Heart right ventricle (tissue), 16 donors: ENCODE measurements around the gene PPP1R3F. TPM values are rescaled to one million over a fixed set of nuclear protein-coding genes. Genes with fewer than 3 reads are reported as not detected.

Experiments
- ATAC-seq, 8 donors: fragments of 200-7000 bp; cut with Tn5 transposase; one replicate each; pipeline ENCODE4 v1.9.1; 2020; ENCODE audit warnings: mild to moderate bottlenecking in 8 of 8, moderate library complexity in 8 of 8, moderate number of reproducible peaks in 1 of 8
- DNase-seq, 2 donors: peaks; one replicate each; pipeline ENCODE4 v3.0.0-alpha.2; 2020
- H3K27ac ChIP-seq, 10 donors: fragments of 200-600 bp; sonication (generic) in 2 of 10; one replicate each; pipeline versions ENCODE4 v1.5.0 to v1.8.0; 2020 to 2022; ENCODE audit warnings: mild to moderate bottlenecking in 3 of 10
- H3K27me3 ChIP-seq, 7 donors: fragments of 200-600 bp; one replicate each; pipeline ENCODE4 v1.8.0; 2021 to 2022; ENCODE audit warnings: mild to moderate bottlenecking in 2 of 7
- H3K36me3 ChIP-seq, 9 donors: fragments of 200-600 bp; sonication (generic) in 1 of 9; one replicate each; pipeline versions ENCODE4 v1.5.0 to v1.8.0; 2020 to 2022; ENCODE audit warnings: mild to moderate bottlenecking in 2 of 9
- H3K4me1 ChIP-seq, 9 donors: fragments of 200-600 bp; sonication (generic) in 1 of 9; one replicate each; pipeline versions ENCODE4 v1.5.0 to v1.8.0; 2020 to 2022; ENCODE audit warnings: mild to moderate bottlenecking in 4 of 9
- H3K4me3 ChIP-seq, 10 donors: fragments of 200-600 bp; sonication (generic) in 2 of 10; one replicate each; pipeline versions ENCODE4 v1.5.0 to v1.8.0; 2020 to 2022; ENCODE audit warnings: mild to moderate bottlenecking in 7 of 10, moderate library complexity in 2 of 10
- H3K9me3 ChIP-seq, 11 donors: fragments of 200-600 bp in 10 of 11; sonication (generic) in 2 of 11; one replicate each; pipeline versions ENCODE4 v1.5.0 to v1.8.0; 2013 to 2022; ENCODE audit warnings: mild to moderate bottlenecking in 2 of 11, control low read depth in 1 of 11, moderate library complexity in 1 of 11
- WGBS, 2 donors: extraction: QIAGEN DNeasy Blood & Tissue Kit; methylation state at CpG; one replicate each; pipeline ENCODE4 v1.1.7; 2013; ENCODE audit warnings: inconsistent platforms in 1 of 2; 5-methylcytosine and 5-hydroxymethylcytosine counted together
- intact Hi-C, 10 donors: fragments of 100-400 bp; cut with DNase I; formaldehyde crosslinking; loops; one replicate each; pipeline versions ENCODE4 v1.11.1 to v1.14.2; 2022
- polyA plus RNA-seq, 2 donors: library from polyadenylated mRNA; stranded (reverse); fragments of 200-250 nt; gene quantifications; one replicate each; pipeline ENCODE4 v1.2.3, GENCODE V29; 2013
- total RNA-seq, 10 donors: library from RNA; stranded (reverse); fragmentation: NEBNext Ultra II Directional in 3 of 10; extraction: Animal tissue kit (Norgen Biotek cat#: 25700) in 3 of 10; gene quantifications; one replicate each; pipeline versions ENCODE4 v1.2.1 to v1.2.4, GENCODE V29; 2021 to 2023
- TF ChIP-seq, protein P1 (sequence below), 9 donors: fragments of 200-600 bp; sonication (generic) in 2 of 9; IDR thresholded peaks; one replicate each; pipeline versions ENCODE4 v1.5.0 to v1.8.0; 2021 to 2022; ENCODE audit warnings: antibody characterized with exemption in 9 of 9, mild to moderate bottlenecking in 5 of 9, moderate library complexity in 1 of 9
- donor health status: Arrhythmogenic right ventricular cardiomyopathy.
- donor health status: ischemic (EF 13 %, LVEDD 7.1; RV severe dilation, severe dysfunction).
- donor health status: healthy with polysubstance abuse.
- donor health status: DM: no; HTN: yes; CAD: no.
- donor health status: DM: no; HTN: no; CAD: no.
- donor health status: ischemic (EF 25% LVEDD 6.9; RV normal size, moderate dysfunction).
- donor health status: ischemic (EF 25% LVEDD 5.7; RV mildly dilated, moderate dysfunction).
- donor health status: healthy.
- donor health status: DM: yes; HTN: yes; CAD: no.
- donor health status: Ischemic cardiomyopathy.
- donor health status: ischemic (EF 35%, LVEDD 5.7; RV mildly dilated, moderate dysfunction).
- donor health status: nonischemic (EF 11% LVEDD 7.7; RV severe dilation, severe dysfunction).
- donor health status: DM: yes; HTN: yes; CAD: no.
- donor health status: PGD.
- donor health status: ischemic (EF 29% LVEDD 5.4; RV normal size, mild dysfunction).
- donor health status: nonischemic (EF 23%, LVEDD 6.1; RV moderate dilation, normal function).

PPP1R3F gene
- total and polyA plus RNA-seq, 12 donors = 10.8 to 26.0 (median 19.8) TPM

DNA sequence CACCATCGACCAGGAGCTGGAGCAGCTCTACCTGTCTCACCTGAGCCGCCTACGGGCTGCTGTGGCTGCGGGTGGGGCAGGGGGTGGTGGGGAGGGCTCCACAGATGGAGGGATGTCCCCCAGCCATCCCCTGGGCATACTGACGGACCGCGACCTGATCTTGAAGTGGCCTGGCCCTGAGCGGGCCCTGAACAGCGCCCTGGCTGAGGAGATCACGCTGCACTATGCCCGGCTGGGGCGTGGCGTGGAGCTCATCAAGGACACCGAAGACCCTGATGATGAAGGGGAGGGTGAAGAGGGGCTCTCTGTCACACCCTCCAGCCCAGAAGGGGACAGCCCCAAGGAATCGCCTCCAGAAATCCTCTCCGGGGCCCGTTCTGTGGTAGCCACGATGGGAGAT lies 16.5 kb downstream of the PPP1R3F start:
- Histone ChIP-seq H3K4me1 (peaks cover 0 to 8% (median 0%) of the 10 kb centered on the region in 9 donors), H3K27me3 (peaks cover 0 to 14% (median 0%) of the 10 kb centered on the region in 7 donors), H3K9me3 (no peaks in the 10 kb centered on the region), H3K27ac (no peak overlapping the region), H3K36me3 (no peaks in the 10 kb centered on the region), H3K4me3 (no peak overlapping the region)
- DNase-seq = no peak
- intact Hi-C loops = no loop called here
- peak in 2 of 8 donors; percentile 21 to 43 for ATAC-seq
- 98 to 100% methylated on average over 16 to 18 of the region's 18 CpGs for WGBS, 2 donors
- TF ChIP-seq, protein P1, sequence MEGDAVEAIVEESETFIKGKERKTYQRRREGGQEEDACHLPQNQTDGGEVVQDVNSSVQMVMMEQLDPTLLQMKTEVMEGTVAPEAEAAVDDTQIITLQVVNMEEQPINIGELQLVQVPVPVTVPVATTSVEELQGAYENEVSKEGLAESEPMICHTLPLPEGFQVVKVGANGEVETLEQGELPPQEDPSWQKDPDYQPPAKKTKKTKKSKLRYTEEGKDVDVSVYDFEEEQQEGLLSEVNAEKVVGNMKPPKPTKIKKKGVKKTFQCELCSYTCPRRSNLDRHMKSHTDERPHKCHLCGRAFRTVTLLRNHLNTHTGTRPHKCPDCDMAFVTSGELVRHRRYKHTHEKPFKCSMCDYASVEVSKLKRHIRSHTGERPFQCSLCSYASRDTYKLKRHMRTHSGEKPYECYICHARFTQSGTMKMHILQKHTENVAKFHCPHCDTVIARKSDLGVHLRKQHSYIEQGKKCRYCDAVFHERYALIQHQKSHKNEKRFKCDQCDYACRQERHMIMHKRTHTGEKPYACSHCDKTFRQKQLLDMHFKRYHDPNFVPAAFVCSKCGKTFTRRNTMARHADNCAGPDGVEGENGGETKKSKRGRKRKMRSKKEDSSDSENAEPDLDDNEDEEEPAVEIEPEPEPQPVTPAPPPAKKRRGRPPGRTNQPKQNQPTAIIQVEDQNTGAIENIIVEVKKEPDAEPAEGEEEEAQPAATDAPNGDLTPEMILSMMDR (IDR thresholded peaks at IDR 0.05) = no peak

DNA sequence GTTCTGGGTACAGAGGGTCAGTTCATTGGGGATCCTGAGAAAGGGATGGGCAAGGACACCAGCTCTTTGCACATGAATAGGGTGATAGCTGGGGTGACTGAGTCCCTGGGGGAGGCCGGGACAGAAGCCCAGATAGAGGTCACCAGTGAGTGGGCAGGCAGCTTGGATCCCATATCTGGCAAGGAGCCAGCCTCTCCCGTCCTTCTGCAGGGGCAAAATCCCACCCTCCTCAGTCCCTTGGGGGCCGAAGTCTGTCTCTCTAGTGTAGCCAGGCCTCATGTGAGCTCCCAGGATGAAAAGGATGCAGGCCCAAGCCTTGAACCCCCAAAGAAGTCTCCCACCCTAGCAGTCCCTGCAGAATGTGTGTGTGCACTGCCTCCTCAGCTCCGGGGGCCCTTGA lies 17.0 kb downstream of the PPP1R3F start:
- H3K4me3 ChIP-seq = no peak overlapping the region
- no peak overlapping the region for H3K27ac ChIP-seq
- H3K27me3 ChIP-seq = peaks cover 0 to 14% (median 0%) of the 10 kb centered on the region in 7 donors
- H3K4me1 ChIP-seq = peaks cover 0 to 8% (median 0%) of the 10 kb centered on the region in 9 donors
- peak in 1 of 8 donors; percentile 29 for ATAC-seq
- intact Hi-C loops = no loop called here
- H3K36me3 ChIP-seq = no peaks in the 10 kb centered on the region
- H3K9me3 ChIP-seq = no peaks in the 10 kb centered on the region
- 61 to 76% methylated on average over 3 to 4 of the region's 4 CpGs for whole genome bisulfite sequencing, 2 donors
- no peak for DNase-seq
- TF ChIP-seq, protein P1 (IDR thresholded peaks at IDR 0.05) = no peak

DNA sequence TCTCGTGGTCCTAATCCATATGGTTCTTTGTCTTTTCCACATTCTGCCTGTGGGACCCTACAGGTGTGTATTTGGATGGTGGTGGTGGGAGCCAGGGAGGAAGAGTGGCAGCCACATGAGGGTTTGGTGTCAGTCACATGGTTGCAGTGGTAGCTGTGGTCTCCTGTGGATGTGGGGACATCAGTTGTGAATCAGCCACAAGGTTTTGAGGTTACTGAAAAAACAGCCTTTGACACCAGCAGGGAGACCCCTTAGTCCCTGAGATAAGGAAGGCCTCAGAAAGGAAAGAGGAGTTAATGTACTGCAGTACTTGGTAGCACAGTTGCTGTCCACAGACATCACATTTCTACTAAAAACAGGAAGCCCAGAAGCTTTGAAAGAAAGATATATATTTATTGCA lies 18.1 kb downstream of the PPP1R3F start:
- DNase-seq = no peak
- Histone ChIP-seq H3K27me3 (peaks cover 0 to 17% (median 0%) of the 10 kb centered on the region in 7 donors), H3K4me3 (no peak overlapping the region), H3K27ac (no peak overlapping the region), H3K9me3 (no peaks in the 10 kb centered on the region), H3K36me3 (no peaks in the 10 kb centered on the region), H3K4me1 (peaks cover 0 to 7% (median 0%) of the 10 kb centered on the region in 9 donors)
- intact Hi-C loops = no loop called here
- ATAC-seq = no peak
- TF ChIP-seq, protein P1 (IDR thresholded peaks at IDR 0.05) = no peak
- WGBS, 2 donors = 83 to 92% methylated on average over 1 of the region's 1 CpG

DNA sequence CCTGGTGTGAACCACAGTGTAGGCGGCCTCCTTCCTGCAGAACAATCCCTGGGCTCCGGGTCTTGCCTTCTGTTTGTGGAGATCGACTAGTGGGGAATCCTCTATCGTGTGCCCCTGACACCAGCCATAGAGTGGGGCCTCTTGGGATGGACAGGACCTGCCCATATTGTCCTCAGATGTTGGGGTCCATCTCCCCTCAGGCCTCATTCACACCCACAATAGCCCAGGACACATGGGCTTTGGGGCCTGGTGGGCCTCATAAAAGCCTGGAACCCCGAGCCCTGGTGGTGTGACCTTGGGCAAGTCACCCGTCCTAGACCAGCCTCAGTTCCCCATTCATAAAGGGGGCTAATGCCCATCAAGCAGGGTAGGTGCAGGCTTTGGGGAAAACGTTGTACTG lies 20.6 kb downstream of the PPP1R3F start:
- Histone ChIP-seq H3K9me3 (no peaks in the 10 kb centered on the region), H3K36me3 (no peaks in the 10 kb centered on the region), H3K27me3 (peaks cover 0 to 19% (median 0%) of the 10 kb centered on the region in 7 donors), H3K4me3 (no peak overlapping the region), H3K27ac (no peak overlapping the region), H3K4me1 (peaks cover 0 to 5% (median 0%) of the 10 kb centered on the region in 9 donors)
- no peak for ATAC-seq
- TF ChIP-seq, protein P1 (IDR thresholded peaks at IDR 0.05) = no peak
- no peak for DNase-seq
- 67 to 69% methylated on average over 7 of the region's 7 CpGs for WGBS, 2 donors
- intact Hi-C loops = loop anchor here in 1 of 10 donors (10.0 kb wide), 1 partner anchor 465 kb away; no protein-coding TSS in a partner anchor
